Peyer's patch (tissue), 4 donors: ENCODE measurements around the gene RPS15A. TPM values are rescaled to one million over a fixed set of nuclear protein-coding genes. Genes with fewer than 3 reads are reported as not detected.

Source experiments
- DNase-seq, 3 donors: peaks; one replicate each; pipeline ENCODE4 v3.0.0-alpha.2; 2017 to 2019
- H3K27ac ChIP-seq, 4 donors: fragments of 200-600 bp; sonication (generic); one replicate each; pipeline ENCODE4 v1.5.1; 2016 to 2019
- H3K27me3 ChIP-seq, 2 donors: fragments of 200-600 bp; sonication (generic); one replicate each; pipeline ENCODE4 v1.5.1; 2019
- H3K36me3 ChIP-seq, 3 donors: fragments of 200-600 bp; sonication (generic); one replicate each; pipeline ENCODE4 v1.5.1; 2016 to 2019
- H3K4me1 ChIP-seq, 4 donors: fragments of 200-600 bp; sonication (generic); one replicate each; pipeline ENCODE4 v1.5.1; 2016 to 2019
- H3K4me3 ChIP-seq, 4 donors: fragments of 200-600 bp; sonication (generic); 1 replicate in 3 of 4; 2 replicates in 1 of 4; pipeline ENCODE4 v1.5.1; 2016 to 2019; ENCODE audit warnings: mild to moderate bottlenecking in 1 of 4
- H3K9me3 ChIP-seq, 4 donors: fragments of 200-600 bp; sonication (generic); one replicate each; pipeline ENCODE4 v1.5.1; 2016 to 2019; ENCODE audit warnings: mild to moderate bottlenecking in 1 of 4
- POLR2A ChIP-seq, 2 donors: fragments of 450-650 bp; IDR thresholded peaks; one replicate each; pipeline ENCODE4 v1.5.1; 2017; ENCODE audit warnings: antibody characterized with exemption in 2 of 2, mild to moderate bottlenecking in 2 of 2, moderate library complexity in 2 of 2
- total RNA-seq, 4 donors: library from RNA; depleted of rRNA; stranded (reverse); fragments of >200 nt; gene quantifications; one replicate each; pipeline ENCODE4 v1.1.0, GENCODE V29; 2016
- TF ChIP-seq, protein P1 (sequence below), 6 experiments: fragments of 450-650 bp in 4 of 6; fragments of 200-600 bp in 2 of 6; sonication (generic) in 1 of 6; IDR thresholded peaks; one replicate each; pipeline ENCODE4 v1.5.1; 2017 to 2019; ENCODE audit warnings: antibody characterized with exemption in 6 of 6, mild to moderate bottlenecking in 3 of 6, moderate library complexity in 1 of 6

RPS15A gene
- total RNA-seq, 4 donors from 2014 or later = 361 to 943 (median 495) TPM

DNA sequence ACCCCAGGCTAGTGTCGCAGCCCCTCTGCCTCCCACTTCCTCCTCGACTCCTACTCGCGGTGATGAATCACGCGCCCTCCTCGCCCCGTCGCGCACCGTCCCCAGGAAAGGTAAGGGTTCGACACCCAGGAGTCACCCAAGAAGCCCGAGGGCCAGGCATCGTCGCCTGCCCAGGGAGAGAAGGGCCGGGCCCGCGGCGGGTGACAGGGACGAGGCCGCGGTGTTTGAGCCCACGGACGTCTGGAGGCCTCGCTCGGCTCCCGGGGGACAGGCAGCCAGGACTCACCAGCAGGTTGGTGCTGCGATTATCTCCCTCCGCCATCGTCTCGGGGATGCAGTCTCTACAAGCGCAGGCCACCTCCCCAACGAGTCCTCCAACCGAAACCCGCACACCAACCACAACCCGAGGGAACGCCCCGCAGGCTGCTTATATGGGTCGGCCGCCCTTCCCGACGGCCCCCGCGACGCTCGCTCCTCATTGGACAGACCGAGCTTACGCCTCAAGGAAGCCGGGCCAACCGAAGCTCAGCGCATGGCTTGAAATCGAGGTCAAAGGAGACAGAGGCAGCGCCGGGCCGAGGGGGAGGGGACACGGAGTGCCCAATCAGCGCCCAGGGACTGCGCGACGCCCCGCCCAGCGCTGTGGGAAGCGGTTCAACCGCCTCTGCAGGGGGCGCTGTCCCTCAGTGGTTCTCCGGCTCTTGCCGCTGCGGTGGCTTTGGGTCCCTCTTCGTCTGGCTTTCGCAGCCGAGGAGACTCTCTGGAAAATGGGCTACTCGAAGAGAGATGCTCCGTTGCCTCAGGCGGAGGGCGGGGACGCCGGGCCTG, 11.2 kb upstream of the RPS15A start, which contains the start of gene ARL6IP1:
ARL6IP1 (minus strand) TSS at position 405 of the 828 bp plus-strand sequence; CDS start at position 322, 83 bp downstream.
- Histone ChIP-seq H3K9me3 (no peaks in the 10 kb centered on the region), H3K4me3 (peak within 1 kb of the TSS; percentile 68 to 93 (median 74)), H3K4me1 (peaks cover 0 to 27% (median 5%) of the 10 kb centered on the region in 4 donors), H3K27me3 (no peaks in the 10 kb centered on the region), H3K27ac (peak within 1 kb of the TSS; percentile 85 to 92 (median 90)), H3K36me3 (peaks cover 0 to 16% (median 0%) of the 10 kb centered on the region in 3 donors)
- peak; percentile 99 to 100 for TF ChIP-seq POLR2A (IDR thresholded peaks at IDR 0.05)
- TF ChIP-seq, protein P1, sequence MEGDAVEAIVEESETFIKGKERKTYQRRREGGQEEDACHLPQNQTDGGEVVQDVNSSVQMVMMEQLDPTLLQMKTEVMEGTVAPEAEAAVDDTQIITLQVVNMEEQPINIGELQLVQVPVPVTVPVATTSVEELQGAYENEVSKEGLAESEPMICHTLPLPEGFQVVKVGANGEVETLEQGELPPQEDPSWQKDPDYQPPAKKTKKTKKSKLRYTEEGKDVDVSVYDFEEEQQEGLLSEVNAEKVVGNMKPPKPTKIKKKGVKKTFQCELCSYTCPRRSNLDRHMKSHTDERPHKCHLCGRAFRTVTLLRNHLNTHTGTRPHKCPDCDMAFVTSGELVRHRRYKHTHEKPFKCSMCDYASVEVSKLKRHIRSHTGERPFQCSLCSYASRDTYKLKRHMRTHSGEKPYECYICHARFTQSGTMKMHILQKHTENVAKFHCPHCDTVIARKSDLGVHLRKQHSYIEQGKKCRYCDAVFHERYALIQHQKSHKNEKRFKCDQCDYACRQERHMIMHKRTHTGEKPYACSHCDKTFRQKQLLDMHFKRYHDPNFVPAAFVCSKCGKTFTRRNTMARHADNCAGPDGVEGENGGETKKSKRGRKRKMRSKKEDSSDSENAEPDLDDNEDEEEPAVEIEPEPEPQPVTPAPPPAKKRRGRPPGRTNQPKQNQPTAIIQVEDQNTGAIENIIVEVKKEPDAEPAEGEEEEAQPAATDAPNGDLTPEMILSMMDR (IDR thresholded peaks at IDR 0.05) = peak; percentile 93 to 98 (median 96)
- peak; percentile 99 to 100 (median 99) for DNase-seq

DNA sequence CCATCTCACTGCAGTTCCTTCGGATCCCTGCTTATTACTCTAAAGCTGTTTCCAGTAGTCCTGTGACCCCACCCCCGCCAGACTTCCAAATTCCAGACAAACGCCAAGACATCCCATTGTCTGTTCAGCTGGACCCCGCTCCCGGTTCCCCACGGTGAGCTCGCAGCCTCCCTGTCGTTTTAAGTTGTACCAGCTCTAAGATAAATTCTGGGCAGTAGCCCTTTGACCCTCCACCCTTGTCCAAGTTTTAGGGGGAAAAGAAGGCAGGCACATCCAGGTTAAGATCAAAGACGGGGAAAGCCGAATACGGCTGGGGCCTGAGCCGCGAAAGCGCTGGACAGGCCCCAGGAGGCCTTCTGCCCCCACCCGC, 10.6 kb upstream of the RPS15A start:
- Histone ChIP-seq H3K36me3 (peaks cover 0 to 21% (median 0%) of the 10 kb centered on the region in 3 donors), H3K27ac (peak overlapping the region; percentile 85 to 92 (median 90)), H3K9me3 (no peaks in the 10 kb centered on the region), H3K4me3 (peak overlapping the region; percentile 68 to 93 (median 74)), H3K4me1 (peaks cover 0 to 27% (median 5%) of the 10 kb centered on the region in 4 donors), H3K27me3 (no peaks in the 10 kb centered on the region)
- no peak for TF ChIP-seq POLR2A (IDR thresholded peaks at IDR 0.05)
- TF ChIP-seq, protein P1 (IDR thresholded peaks at IDR 0.05) = no peak
- DNase-seq = no peak

DNA sequence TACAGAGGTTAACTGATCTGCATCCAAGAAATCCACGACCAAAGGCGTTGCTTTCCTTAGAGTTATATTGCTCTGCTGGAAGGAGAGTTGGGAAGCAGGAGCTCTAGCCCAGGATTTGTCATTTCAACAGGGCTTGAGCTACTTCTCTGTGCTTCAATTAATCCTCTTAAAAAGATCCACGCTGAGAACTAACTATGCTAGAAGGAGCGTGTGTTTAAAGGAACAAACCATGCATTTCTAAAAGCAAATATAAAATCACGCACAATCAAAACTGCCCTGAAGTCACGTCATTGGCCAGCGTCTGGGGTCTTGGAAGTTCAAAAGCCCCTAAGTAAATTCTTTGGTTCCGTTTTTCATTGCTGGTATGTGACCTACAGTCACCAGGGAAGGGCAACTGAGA, 10.2 kb upstream of the RPS15A start:
- no peak for TF ChIP-seq POLR2A (IDR thresholded peaks at IDR 0.05)
- TF ChIP-seq, protein P1 (IDR thresholded peaks at IDR 0.05) = no peak
- peak overlapping the region; percentile 85 to 92 (median 90) for H3K27ac ChIP-seq
- H3K27me3 ChIP-seq = no peaks in the 10 kb centered on the region
- peaks cover 0 to 26% (median 0%) of the 10 kb centered on the region in 3 donors for H3K36me3 ChIP-seq
- DNase-seq = no peak
- H3K4me3 ChIP-seq = peak overlapping the region; percentile 68 to 93 (median 74)
- H3K4me1 ChIP-seq = peaks cover 0 to 27% (median 5%) of the 10 kb centered on the region in 4 donors
- no peaks in the 10 kb centered on the region for H3K9me3 ChIP-seq

DNA sequence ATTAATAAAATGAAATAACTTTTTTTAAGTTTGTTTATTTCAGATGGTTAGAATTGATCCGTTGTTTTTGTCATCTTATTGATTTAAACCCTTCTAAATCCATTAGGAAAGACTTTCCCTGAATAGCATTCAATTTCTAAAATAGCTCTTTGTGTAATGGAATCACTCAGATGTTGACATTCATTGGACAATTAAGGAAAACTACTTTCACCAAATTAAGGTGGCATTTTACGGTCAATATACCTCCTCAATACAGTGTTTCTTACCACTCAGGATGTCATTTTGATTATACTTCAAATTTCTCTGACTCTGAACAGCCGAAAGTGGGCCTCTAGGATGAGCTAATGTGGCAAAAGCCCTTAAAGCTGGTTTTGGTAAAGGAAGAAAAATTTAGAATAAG, 9.4 kb upstream of the RPS15A start:
- no peak for DNase-seq
- Histone ChIP-seq H3K36me3 (peaks cover 0 to 34% (median 0%) of the 10 kb centered on the region in 3 donors), H3K4me3 (peak overlapping the region in 1 of 4 donors; percentile 79), H3K4me1 (peaks cover 0 to 27% (median 5%) of the 10 kb centered on the region in 4 donors), H3K27ac (no peak overlapping the region), H3K9me3 (no peaks in the 10 kb centered on the region), H3K27me3 (no peaks in the 10 kb centered on the region)
- TF ChIP-seq, protein P1 (IDR thresholded peaks at IDR 0.05) = no peak
- no peak for TF ChIP-seq POLR2A (IDR thresholded peaks at IDR 0.05)

DNA sequence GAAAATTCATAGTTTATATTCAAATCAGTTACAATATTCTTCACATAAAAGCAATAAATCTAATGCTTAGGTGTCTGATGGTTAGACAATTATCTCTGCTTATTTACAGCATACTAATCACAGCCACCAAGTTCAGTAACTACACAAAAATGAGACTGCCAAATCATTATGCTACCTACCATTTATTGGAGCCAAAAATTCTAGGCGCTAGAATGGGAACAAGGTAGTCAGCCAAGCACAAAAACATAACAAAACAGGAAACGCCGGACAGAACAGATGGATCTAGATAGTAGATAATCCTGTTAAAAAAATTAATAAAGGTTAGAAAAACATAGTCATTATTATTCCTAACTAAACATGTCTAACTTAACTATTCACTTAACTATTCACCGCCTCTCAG, 7.6 kb upstream of the RPS15A start:
- H3K27me3 ChIP-seq = no peaks in the 10 kb centered on the region
- TF ChIP-seq POLR2A (IDR thresholded peaks at IDR 0.05) = no peak
- TF ChIP-seq, protein P1 (IDR thresholded peaks at IDR 0.05) = no peak
- H3K9me3 ChIP-seq = no peaks in the 10 kb centered on the region
- H3K4me3 ChIP-seq = no peak overlapping the region
- peaks cover 0 to 50% (median 0%) of the 10 kb centered on the region in 3 donors for H3K36me3 ChIP-seq
- H3K27ac ChIP-seq = no peak overlapping the region
- peaks cover 0 to 27% (median 5%) of the 10 kb centered on the region in 4 donors for H3K4me1 ChIP-seq
- DNase-seq = no peak
